Vagina (tissue), 2 donors: ENCODE measurements around the gene MAML3. TPM values are rescaled to one million over a fixed set of nuclear protein-coding genes. Genes with fewer than 3 reads are reported as not detected.

Source experiments
- DNase-seq, 2 donors: peaks; one replicate each; pipeline ENCODE4 v3.0.0-alpha.2; 2017; ENCODE audit errors: extremely low spot score in 2 of 2
- H3K27ac ChIP-seq: fragments of 200-600 bp; sonication (generic); one replicate; pipeline ENCODE4 v1.5.1; 2019
- H3K27me3 ChIP-seq: fragments of 200-600 bp; sonication (generic); one replicate; pipeline ENCODE4 v1.5.1; 2019
- H3K36me3 ChIP-seq, 2 donors: fragments of 200-600 bp; sonication (generic); one replicate each; pipeline ENCODE4 v1.5.1; 2017 to 2019
- H3K4me1 ChIP-seq: fragments of 200-600 bp; sonication (generic); one replicate; pipeline ENCODE4 v1.5.1; 2019
- H3K4me3 ChIP-seq, 2 donors: fragments of 200-600 bp; sonication (generic); 1 replicate in 1 of 2; 2 replicates in 1 of 2; pipeline ENCODE4 v1.5.1; 2016 to 2019
- H3K9me3 ChIP-seq: fragments of 200-600 bp; sonication (generic); one replicate; pipeline ENCODE4 v1.5.1; 2019
- CTCF ChIP-seq, 3 experiments: fragments of 450-650 bp in 2 of 3; fragments of 200-600 bp in 1 of 3; sonication (generic) in 1 of 3; IDR thresholded peaks; one replicate each; pipeline ENCODE4 v1.5.1; 2017 to 2019; ENCODE audit warnings: antibody characterized with exemption in 3 of 3, mild to moderate bottlenecking in 2 of 3, moderate library complexity in 2 of 3
- POLR2A ChIP-seq, 2 donors: fragments of 450-650 bp; IDR thresholded peaks; one replicate each; pipeline ENCODE4 v1.6.1; 2017; ENCODE audit warnings: antibody characterized with exemption in 2 of 2, mild to moderate bottlenecking in 2 of 2, moderate library complexity in 2 of 2
- POLR2AphosphoS5 ChIP-seq, 2 donors: sonication (generic); formaldehyde crosslinking; IDR thresholded peaks; one replicate each; pipeline ENCODE4 v1.9.0; 2017; ENCODE audit warnings: antibody characterized with exemption in 2 of 2, mild to moderate bottlenecking in 2 of 2, low read depth in 1 of 2; ENCODE audit not compliant: insufficient read depth in 1 of 2
- intact Hi-C: fragments of 100-400 bp; cut with DNase I; formaldehyde crosslinking; loops from one replicate; pipeline ENCODE4 v1.15.1; 2023
- total RNA-seq: library from RNA; depleted of rRNA; stranded (reverse); fragments of >200 nt; gene quantifications from one replicate; pipeline ENCODE4 v1.2.3, GENCODE V29; 2016

The MAML3 gene
- total RNA-seq, 1 donor from 2014 or later: 16.2 TPM

- intact Hi-C loops: no loop called here
- no peaks in the 10 kb centered on the region for H3K4me1 ChIP-seq
- no peaks in the 10 kb centered on the region for H3K9me3 ChIP-seq
- no peak overlapping the region for H3K4me3 ChIP-seq
- no peaks in the 10 kb centered on the region for H3K27me3 ChIP-seq
- H3K27ac ChIP-seq: no peak overlapping the region
- DNase-seq: no peak
- H3K36me3 ChIP-seq: no peaks in the 10 kb centered on the region
- no peak for TF ChIP-seq CTCF (IDR thresholded peaks at IDR 0.05)
- no peak for TF ChIP-seq POLR2A (IDR thresholded peaks at IDR 0.05)
- TF ChIP-seq POLR2AphosphoS5 (IDR thresholded peaks at IDR 0.05; ENCODE audit: insufficient read depth in 1 of 2, low read depth in 1 of 2): no peak
Measured at GRCh38 chr4:140110542-140111215, 43.3 kb downstream of the MAML3 start.

DNA sequence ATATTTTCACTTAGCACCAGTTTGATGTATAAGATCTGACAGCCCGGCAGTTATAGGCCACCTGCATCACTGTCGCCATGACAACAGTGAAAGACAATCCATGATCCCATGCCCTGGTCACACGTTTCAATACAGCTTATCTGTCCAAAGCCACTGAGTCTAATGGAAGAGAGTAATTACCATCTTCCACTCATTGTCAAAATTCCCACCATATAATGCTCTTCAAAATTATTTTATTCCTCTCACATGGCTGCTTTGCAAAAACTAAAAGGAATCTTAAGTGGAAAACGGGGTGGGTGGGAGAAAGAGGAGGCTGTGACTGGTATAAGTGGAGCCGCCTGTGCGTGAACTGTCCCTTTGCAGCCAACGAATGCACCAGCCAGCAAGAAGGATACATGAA lies 44.2 kb downstream of the MAML3 start:
- H3K27ac ChIP-seq: no peak overlapping the region
- no peaks in the 10 kb centered on the region for H3K27me3 ChIP-seq
- TF ChIP-seq POLR2A (IDR thresholded peaks at IDR 0.05) (no peak), POLR2AphosphoS5 (IDR thresholded peaks at IDR 0.05; ENCODE audit: insufficient read depth in 1 of 2, low read depth in 1 of 2) (no peak), CTCF (IDR thresholded peaks at IDR 0.05) (no peak)
- no peak for DNase-seq
- no peaks in the 10 kb centered on the region for H3K9me3 ChIP-seq
- intact Hi-C loops: no loop called here
- no peaks in the 10 kb centered on the region for H3K36me3 ChIP-seq
- no peak overlapping the region for H3K4me3 ChIP-seq
- H3K4me1 ChIP-seq: no peaks in the 10 kb centered on the region

DNA sequence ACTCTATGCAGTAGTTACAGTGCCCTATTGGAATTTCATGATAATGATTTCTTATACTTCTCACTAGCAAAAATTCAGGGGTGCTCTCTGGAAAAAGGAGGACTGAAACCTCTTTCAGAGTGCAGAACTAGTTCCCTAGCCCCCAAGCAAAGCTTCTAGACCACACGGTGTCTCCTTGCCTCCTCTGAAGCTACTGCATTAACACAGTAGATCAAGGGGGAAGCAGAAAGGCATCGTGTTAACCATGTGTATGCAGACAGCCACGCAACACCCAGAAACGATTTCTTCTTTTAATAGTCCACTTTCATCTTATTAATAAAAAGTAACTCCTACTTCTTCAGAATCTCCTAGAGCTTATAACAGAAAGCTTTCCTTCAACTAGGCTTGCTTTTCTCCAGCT lies 44.7 kb downstream of the MAML3 start:
- DNase-seq: no peak
- Histone ChIP-seq H3K27ac (no peak overlapping the region), H3K4me1 (no peaks in the 10 kb centered on the region), H3K4me3 (no peak overlapping the region), H3K36me3 (no peaks in the 10 kb centered on the region), H3K9me3 (no peaks in the 10 kb centered on the region), H3K27me3 (no peaks in the 10 kb centered on the region)
- TF ChIP-seq POLR2A (IDR thresholded peaks at IDR 0.05): no peak
- no peak for TF ChIP-seq CTCF (IDR thresholded peaks at IDR 0.05)
- TF ChIP-seq POLR2AphosphoS5 (IDR thresholded peaks at IDR 0.05; ENCODE audit: insufficient read depth in 1 of 2, low read depth in 1 of 2): no peak
- intact Hi-C loops: no loop called here

GRCh38 chr4:140108713-140109230 lies 45.2 kb downstream of the MAML3 start:
- no peak overlapping the region for H3K27ac ChIP-seq
- DNase-seq: no peak
- no peaks in the 10 kb centered on the region for H3K36me3 ChIP-seq
- intact Hi-C loops: no loop called here
- TF ChIP-seq POLR2AphosphoS5 (IDR thresholded peaks at IDR 0.05; ENCODE audit: insufficient read depth in 1 of 2, low read depth in 1 of 2) (no peak), CTCF (IDR thresholded peaks at IDR 0.05) (no peak), POLR2A (IDR thresholded peaks at IDR 0.05) (no peak)
- no peaks in the 10 kb centered on the region for H3K27me3 ChIP-seq
- no peaks in the 10 kb centered on the region for H3K9me3 ChIP-seq
- H3K4me1 ChIP-seq: no peaks in the 10 kb centered on the region
- no peak overlapping the region for H3K4me3 ChIP-seq

- Histone ChIP-seq H3K36me3 (no peaks in the 10 kb centered on the region), H3K27me3 (no peaks in the 10 kb centered on the region), H3K4me3 (no peak overlapping the region), H3K4me1 (no peaks in the 10 kb centered on the region), H3K9me3 (no peaks in the 10 kb centered on the region), H3K27ac (no peak overlapping the region)
- intact Hi-C loops: no loop called here
- TF ChIP-seq POLR2AphosphoS5 (IDR thresholded peaks at IDR 0.05; ENCODE audit: insufficient read depth in 1 of 2, low read depth in 1 of 2): no peak
- no peak for TF ChIP-seq CTCF (IDR thresholded peaks at IDR 0.05)
- no peak for TF ChIP-seq POLR2A (IDR thresholded peaks at IDR 0.05)
- no peak for DNase-seq
Measured at GRCh38 chr4:140108243-140108642, 45.7 kb downstream of the MAML3 start.
